ENCODE measurements around the gene CDH13. TPM values are rescaled to one million over a fixed set of nuclear protein-coding genes. Genes with fewer than 3 reads are reported as not detected.

Gene CDH13
- total and polyA plus RNA-seq, 9 of the 15 experiments (the other 6 are each of a cell fraction or from before 2014, with no cell fraction given), result 0.03 TPM; not detected in 8

GRCh38 chr16:82936941-82937551 is 310.3 kb downstream of the CDH13 start:
- DNase-seq (ENCODE audit: extremely low read depth in 1 of 4, low spot score in 3 of 4) (no peak), FAIRE-seq (no peak), ATAC-seq (no peak)
- Histone ChIP-seq H3K27ac (ENCODE audit: extremely low read depth, low read depth, low read length) (no peak overlapping the region), H3K79me2 (ENCODE audit: control insufficient read depth, insufficient read depth, low read length) (no peaks in the 10 kb centered on the region), H3K4me2 (ENCODE audit: insufficient read depth, low read length) (no peak overlapping the region), H3K9ac (ENCODE audit: insufficient read depth in 1 of 2, low read depth in 2 of 2, low read length in 2 of 2) (no peak overlapping the region), H4K20me1 (replicated peaks; ENCODE audit: control insufficient read depth, insufficient read depth, low read length) (no peaks in the 10 kb centered on the region), H3K27me3 (ENCODE audit: control insufficient read depth in 2 of 2, insufficient read depth in 2 of 2, low read length in 2 of 2) (no peaks in the 10 kb centered on the region), H3K9me3 (replicated peaks; ENCODE audit: control insufficient read depth, insufficient read depth, low read depth, low read length) (no peaks in the 10 kb centered on the region; the same call in 1 of the 2 replicates), H3K4me1 (replicated peaks in 1 of 2; ENCODE audit: control insufficient read depth in 2 of 2, insufficient read depth in 2 of 2, low read length in 2 of 2) (no peaks in the 10 kb centered on the region), H3K9me1 (ENCODE audit: control insufficient read depth, insufficient read depth, low read length) (no peaks in the 10 kb centered on the region), H3K4me3 (no peak overlapping the region), H3K36me3 (ENCODE audit: control insufficient read depth, insufficient read depth, low read length) (no peaks in the 10 kb centered on the region), H2AFZ (ENCODE audit: low read depth, low read length) (no peak overlapping the region)
- no TSS peak for BruUV-seq (replicated peaks)
- TF ChIP-seq KLF10 (CRISPR knock-in tag; IDR thresholded peaks at IDR 0.05) (no peak), GTF2A2 (tag; IDR thresholded peaks at IDR 0.05) (no peak), THAP7 (CRISPR knock-in tag; IDR thresholded peaks at IDR 0.05) (no peak)
- in situ Hi-C loops (cut with MboI), result no loop called here
- 1% methylated on average over 7 of the region's 7 CpGs for WGBS (ENCODE audit: insufficient coverage, low coverage, missing lambda C conversion rate)
- ChIA-PET CTCF (ENCODE audit: low intra/inter-chr PET ratio) (no interaction called here), POLR2A (interaction anchor here (0.6 kb wide), 1 partner anchor 36 kb away, joined by 3 read pairs; no protein-coding TSS in a partner anchor)
- intact Hi-C loops (cut with micrococcal nuclease), result no loop called here

GRCh38 chr16:82937926-82938520 is 311.3 kb downstream of the CDH13 start:
- H3K79me2 ChIP-seq (ENCODE audit: control insufficient read depth, insufficient read depth, low read length), result no peaks in the 10 kb centered on the region
- no peak overlapping the region for H2AFZ ChIP-seq (ENCODE audit: low read depth, low read length)
- POLR2A ChIA-PET, result no interaction called here
- no peaks in the 10 kb centered on the region for H3K36me3 ChIP-seq (ENCODE audit: control insufficient read depth, insufficient read depth, low read length)
- FAIRE-seq (no peak), DNase-seq (ENCODE audit: extremely low read depth in 1 of 4, low spot score in 3 of 4) (no peak), ATAC-seq (no peak)
- no peaks in the 10 kb centered on the region for H3K27me3 ChIP-seq (ENCODE audit: control insufficient read depth in 2 of 2, insufficient read depth in 2 of 2, low read length in 2 of 2)
- H3K4me2 ChIP-seq (ENCODE audit: insufficient read depth, low read length), result no peak overlapping the region
- no peaks in the 10 kb centered on the region for H3K4me1 ChIP-seq (replicated peaks in 1 of 2; ENCODE audit: control insufficient read depth in 2 of 2, insufficient read depth in 2 of 2, low read length in 2 of 2)
- no peak overlapping the region for H3K4me3 ChIP-seq
- 0% methylated on average over 7 of the region's 7 CpGs for WGBS (ENCODE audit: insufficient coverage, low coverage, missing lambda C conversion rate)
- in situ Hi-C loops (cut with MboI) (no loop called here), intact Hi-C loops (cut with micrococcal nuclease) (no loop called here)
- no TSS peak for BruUV-seq (replicated peaks)
- no peak overlapping the region for H3K27ac ChIP-seq (ENCODE audit: extremely low read depth, low read depth, low read length)
- H3K9ac ChIP-seq (ENCODE audit: insufficient read depth in 1 of 2, low read depth in 2 of 2, low read length in 2 of 2), result no peak overlapping the region
- no peaks in the 10 kb centered on the region for H4K20me1 ChIP-seq (replicated peaks; ENCODE audit: control insufficient read depth, insufficient read depth, low read length)
- CTCF ChIA-PET (ENCODE audit: low intra/inter-chr PET ratio), result no interaction called here
- no peaks in the 10 kb centered on the region for H3K9me1 ChIP-seq (ENCODE audit: control insufficient read depth, insufficient read depth, low read length)
- H3K9me3 ChIP-seq (replicated peaks; ENCODE audit: control insufficient read depth, insufficient read depth, low read depth, low read length), result no peaks in the 10 kb centered on the region; the same call in 1 of the 2 replicates
- TF ChIP-seq COPS2 (conservative IDR thresholded peaks at IDR 0.05) (no peak), ATF7 (IDR thresholded peaks at IDR 0.05) (no peak), RNF2 (IDR thresholded peaks at IDR 0.05) (no peak), MBD1 (CRISPR knock-in tag; IDR thresholded peaks at IDR 0.05) (no peak), ZNF224 (CRISPR knock-in tag; IDR thresholded peaks at IDR 0.05) (no peak), EP400 (IDR thresholded peaks at IDR 0.05) (no peak), ZNF57 (CRISPR knock-in tag; IDR thresholded peaks at IDR 0.05) (no peak), MYBL2 (IDR thresholded peaks at IDR 0.05; ENCODE audit: low read depth) (no peak), MYBL2 (CRISPR knock-in tag; IDR thresholded peaks at IDR 0.05; ENCODE audit: borderline replicate concordance) (no peak), ZNF311 (CRISPR knock-in tag; IDR thresholded peaks at IDR 0.05) (no peak)

Measured in K562 (cell line).